WTC11 (cell line): ENCODE measurements around the gene SIGLEC7.

Source experiments
- ATF2 ChIP-seq: sonication (generic); formaldehyde crosslinking; IDR thresholded peaks from 2 replicates; pipeline ENCODE4 v1.8.1; 2022; ENCODE audit warnings: low read depth, missing genetic modification reagents, borderline replicate concordance
- CREB1 ChIP-seq: sonication (generic); formaldehyde crosslinking; IDR thresholded peaks from 2 replicates; pipeline ENCODE4 v1.8.0; 2023; ENCODE audit warnings: mild to moderate bottlenecking, missing genetic modification reagents
- CTCF ChIP-seq: fragments of 200-600 bp; IDR thresholded peaks from 2 replicates; pipeline ENCODE4 v1.8.0; 2022; ENCODE audit warnings: antibody characterized with exemption
- ESRRA ChIP-seq: sonication (generic); formaldehyde crosslinking; IDR thresholded peaks from 2 replicates; pipeline ENCODE4 v1.8.1; 2022; ENCODE audit warnings: mild to moderate bottlenecking, missing genetic modification reagents, borderline replicate concordance
- TF ChIP-seq, protein P1 (sequence below): sonication (generic); formaldehyde crosslinking; IDR thresholded peaks from 2 replicates; pipeline ENCODE4 v1.8.1; 2022; ENCODE audit warnings: low read depth, mild to moderate bottlenecking, moderate library complexity, missing genetic modification reagents, borderline replicate concordance
- TF ChIP-seq, protein P2 (sequence below): sonication (generic); formaldehyde crosslinking; conservative IDR thresholded peaks from 2 replicates; pipeline ENCODE4 v1.8.1; 2022; ENCODE audit warnings: mild to moderate bottlenecking, missing genetic modification reagents
- TF ChIP-seq, protein P3 (sequence below): sonication (generic); formaldehyde crosslinking; IDR thresholded peaks from 2 replicates; pipeline ENCODE4 v1.8.1; 2023; ENCODE audit warnings: mild to moderate bottlenecking, missing genetic modification reagents, borderline replicate concordance

GRCh38 chr19:51098365-51099046 is 43.6 kb upstream of the SIGLEC7 start:
- TF ChIP-seq, protein P1, sequence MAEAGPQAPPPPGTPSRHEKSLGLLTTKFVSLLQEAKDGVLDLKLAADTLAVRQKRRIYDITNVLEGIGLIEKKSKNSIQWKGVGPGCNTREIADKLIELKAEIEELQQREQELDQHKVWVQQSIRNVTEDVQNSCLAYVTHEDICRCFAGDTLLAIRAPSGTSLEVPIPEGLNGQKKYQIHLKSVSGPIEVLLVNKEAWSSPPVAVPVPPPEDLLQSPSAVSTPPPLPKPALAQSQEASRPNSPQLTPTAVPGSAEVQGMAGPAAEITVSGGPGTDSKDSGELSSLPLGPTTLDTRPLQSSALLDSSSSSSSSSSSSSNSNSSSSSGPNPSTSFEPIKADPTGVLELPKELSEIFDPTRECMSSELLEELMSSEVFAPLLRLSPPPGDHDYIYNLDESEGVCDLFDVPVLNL (CRISPR knock-in tag): no peak
- TF ChIP-seq CTCF: no peak
- no peak for TF ChIP-seq ATF2 (CRISPR knock-in tag)
- no peak for TF ChIP-seq CREB1 (CRISPR knock-in tag)
- no peak for TF ChIP-seq ESRRA (CRISPR knock-in tag)
- TF ChIP-seq, protein P2, sequence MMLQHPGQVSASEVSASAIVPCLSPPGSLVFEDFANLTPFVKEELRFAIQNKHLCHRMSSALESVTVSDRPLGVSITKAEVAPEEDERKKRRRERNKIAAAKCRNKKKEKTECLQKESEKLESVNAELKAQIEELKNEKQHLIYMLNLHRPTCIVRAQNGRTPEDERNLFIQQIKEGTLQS: no peak
- TF ChIP-seq, protein P3, sequence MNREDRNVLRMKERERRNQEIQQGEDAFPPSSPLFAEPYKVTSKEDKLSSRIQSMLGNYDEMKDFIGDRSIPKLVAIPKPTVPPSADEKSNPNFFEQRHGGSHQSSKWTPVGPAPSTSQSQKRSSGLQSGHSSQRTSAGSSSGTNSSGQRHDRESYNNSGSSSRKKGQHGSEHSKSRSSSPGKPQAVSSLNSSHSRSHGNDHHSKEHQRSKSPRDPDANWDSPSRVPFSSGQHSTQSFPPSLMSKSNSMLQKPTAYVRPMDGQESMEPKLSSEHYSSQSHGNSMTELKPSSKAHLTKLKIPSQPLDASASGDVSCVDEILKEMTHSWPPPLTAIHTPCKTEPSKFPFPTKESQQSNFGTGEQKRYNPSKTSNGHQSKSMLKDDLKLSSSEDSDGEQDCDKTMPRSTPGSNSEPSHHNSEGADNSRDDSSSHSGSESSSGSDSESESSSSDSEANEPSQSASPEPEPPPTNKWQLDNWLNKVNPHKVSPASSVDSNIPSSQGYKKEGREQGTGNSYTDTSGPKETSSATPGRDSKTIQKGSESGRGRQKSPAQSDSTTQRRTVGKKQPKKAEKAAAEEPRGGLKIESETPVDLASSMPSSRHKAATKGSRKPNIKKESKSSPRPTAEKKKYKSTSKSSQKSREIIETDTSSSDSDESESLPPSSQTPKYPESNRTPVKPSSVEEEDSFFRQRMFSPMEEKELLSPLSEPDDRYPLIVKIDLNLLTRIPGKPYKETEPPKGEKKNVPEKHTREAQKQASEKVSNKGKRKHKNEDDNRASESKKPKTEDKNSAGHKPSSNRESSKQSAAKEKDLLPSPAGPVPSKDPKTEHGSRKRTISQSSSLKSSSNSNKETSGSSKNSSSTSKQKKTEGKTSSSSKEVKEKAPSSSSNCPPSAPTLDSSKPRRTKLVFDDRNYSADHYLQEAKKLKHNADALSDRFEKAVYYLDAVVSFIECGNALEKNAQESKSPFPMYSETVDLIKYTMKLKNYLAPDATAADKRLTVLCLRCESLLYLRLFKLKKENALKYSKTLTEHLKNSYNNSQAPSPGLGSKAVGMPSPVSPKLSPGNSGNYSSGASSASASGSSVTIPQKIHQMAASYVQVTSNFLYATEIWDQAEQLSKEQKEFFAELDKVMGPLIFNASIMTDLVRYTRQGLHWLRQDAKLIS (CRISPR knock-in tag): no peak
